Inflammatory macrophage (primary cell): ENCODE measurements around the gene KCNIP3.
"Not testable (repeated sequence)": the region's sequence is repeated elsewhere in the genome, so short reads cannot be mapped to it uniquely, and the experiment has no call there.

Experiments
- DNase-seq, 2 donors: peaks; one replicate each; pipeline ENCODE4 v3.0.0-alpha.2; 2020 to 2022

The KCNIP3 gene

GRCh38 chr2:95348609-95349567 lies 51.7 kb downstream of the KCNIP3 start:
- DNase-seq = no peak

GRCh38 chr2:95349568-95350322 lies 52.6 kb downstream of the KCNIP3 start:
- DNase-seq = no peak

DNA sequence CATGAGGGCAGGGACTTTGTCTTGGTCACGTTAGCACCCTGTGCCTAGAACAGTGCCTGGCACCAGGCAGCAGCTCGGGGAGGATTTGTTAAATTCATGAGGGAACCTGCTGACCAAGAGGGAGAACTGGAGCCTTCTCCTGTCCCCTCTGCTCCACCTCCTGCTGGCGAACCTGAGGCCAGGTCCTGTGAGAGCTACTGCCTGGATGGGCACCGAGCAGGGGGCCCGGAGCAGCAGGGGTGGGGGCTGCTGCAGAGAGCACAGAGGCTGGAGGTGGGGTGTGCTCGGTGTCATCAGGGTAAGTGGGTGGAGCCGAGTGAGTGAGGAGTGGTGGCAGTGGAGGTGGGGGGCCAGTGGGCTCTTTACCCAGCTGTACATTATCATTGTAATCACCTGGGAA lies 53.2 kb downstream of the KCNIP3 start:
- DNase-seq = no peak

- DNase-seq = no peak
Observed at GRCh38 chr2:95350774-95351597, 53.8 kb downstream of the KCNIP3 start.

GRCh38 chr2:95351598-95351915 lies 54.4 kb downstream of the KCNIP3 start:
- no peak for DNase-seq

DNA sequence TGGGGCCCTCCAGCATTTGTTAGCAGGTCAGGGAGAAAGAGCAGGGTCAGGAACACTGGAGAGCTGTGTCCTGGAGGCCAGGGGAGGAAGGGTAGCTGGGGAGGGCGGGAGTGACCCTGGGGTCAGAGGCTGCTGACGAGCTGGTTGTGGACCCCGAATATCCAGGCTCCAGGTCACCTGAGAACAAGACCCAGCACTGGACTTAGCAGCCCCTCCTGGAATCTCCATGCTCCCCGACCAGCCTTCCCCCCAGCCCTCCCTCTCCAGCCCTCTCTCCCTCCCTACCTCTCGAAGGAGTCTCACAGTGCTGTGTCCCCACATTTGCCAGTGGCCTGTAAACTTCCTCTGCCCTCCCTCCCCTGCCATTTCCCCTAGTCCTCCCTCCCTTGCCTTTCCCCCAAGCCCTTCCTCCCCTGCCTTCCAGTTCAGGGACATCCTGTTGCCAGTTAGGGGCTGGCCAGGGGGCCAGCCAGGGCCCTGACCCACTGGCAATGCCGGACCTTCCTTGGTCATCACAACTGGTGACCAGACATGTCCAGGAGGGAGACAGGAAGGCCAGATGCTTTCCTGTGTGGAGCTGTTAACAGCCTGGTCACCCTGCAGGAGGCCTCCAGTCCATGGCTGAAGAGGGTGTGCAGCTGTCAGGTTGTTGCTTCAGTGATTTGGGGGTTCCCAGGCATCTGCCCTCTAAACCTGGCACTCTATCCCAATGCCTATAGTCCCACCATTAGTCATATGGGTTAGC lies 55.3 kb downstream of the KCNIP3 start:
- DNase-seq = no peak

- no peak for DNase-seq
Observed at GRCh38 chr2:95353055-95353575, 56.0 kb downstream of the KCNIP3 start.

- DNase-seq = peak in 1 of 2 donors; percentile 5
Observed at GRCh38 chr2:95353613-95354468, 56.7 kb downstream of the KCNIP3 start.

DNA sequence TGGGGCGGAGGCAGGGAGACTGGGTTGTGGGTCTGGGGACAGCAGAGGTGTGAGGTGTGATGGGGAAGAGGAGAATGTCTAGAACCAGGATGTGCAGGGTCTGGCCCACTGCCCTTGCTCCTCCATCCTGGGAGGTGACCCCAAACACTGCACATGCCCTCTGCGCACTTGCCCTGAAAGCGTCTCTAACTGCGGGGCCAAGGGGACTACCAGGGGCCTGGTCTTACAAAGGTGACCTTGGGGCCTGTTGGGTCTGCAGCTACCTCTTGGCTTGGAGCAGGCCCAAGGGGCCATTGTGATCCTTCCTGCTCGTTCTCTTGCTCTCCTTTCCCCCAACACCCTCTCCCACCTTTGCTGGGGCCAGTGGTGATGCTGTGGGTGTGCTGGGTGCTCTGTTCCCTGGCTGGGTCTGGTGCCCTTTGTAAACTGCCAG lies 57.3 kb downstream of the KCNIP3 start:
- no peak for DNase-seq

DNA sequence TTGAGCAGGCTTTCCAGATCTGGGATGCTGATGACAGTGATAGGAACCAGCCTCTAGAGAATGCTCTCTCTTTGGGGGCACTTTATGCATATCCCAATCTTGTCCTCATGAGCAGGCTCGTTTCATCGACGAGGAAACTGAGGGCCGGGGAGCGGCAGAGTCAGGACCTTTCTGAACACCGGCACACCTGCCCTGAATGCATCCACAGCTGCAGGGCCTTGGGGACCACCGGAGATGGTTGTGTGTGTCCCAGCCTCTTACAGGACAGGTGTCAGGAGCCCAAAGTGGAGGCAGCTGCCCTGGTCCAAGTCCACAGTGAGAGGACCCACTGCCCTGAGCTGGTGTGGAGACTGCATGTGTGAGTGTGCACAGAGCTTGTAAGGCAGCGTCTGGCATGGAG lies 57.8 kb downstream of the KCNIP3 start:
- DNase-seq = no peak

- not testable (repeated sequence) for DNase-seq
Observed at GRCh38 chr2:95355486-95355885, 58.3 kb downstream of the KCNIP3 start.

DNA sequence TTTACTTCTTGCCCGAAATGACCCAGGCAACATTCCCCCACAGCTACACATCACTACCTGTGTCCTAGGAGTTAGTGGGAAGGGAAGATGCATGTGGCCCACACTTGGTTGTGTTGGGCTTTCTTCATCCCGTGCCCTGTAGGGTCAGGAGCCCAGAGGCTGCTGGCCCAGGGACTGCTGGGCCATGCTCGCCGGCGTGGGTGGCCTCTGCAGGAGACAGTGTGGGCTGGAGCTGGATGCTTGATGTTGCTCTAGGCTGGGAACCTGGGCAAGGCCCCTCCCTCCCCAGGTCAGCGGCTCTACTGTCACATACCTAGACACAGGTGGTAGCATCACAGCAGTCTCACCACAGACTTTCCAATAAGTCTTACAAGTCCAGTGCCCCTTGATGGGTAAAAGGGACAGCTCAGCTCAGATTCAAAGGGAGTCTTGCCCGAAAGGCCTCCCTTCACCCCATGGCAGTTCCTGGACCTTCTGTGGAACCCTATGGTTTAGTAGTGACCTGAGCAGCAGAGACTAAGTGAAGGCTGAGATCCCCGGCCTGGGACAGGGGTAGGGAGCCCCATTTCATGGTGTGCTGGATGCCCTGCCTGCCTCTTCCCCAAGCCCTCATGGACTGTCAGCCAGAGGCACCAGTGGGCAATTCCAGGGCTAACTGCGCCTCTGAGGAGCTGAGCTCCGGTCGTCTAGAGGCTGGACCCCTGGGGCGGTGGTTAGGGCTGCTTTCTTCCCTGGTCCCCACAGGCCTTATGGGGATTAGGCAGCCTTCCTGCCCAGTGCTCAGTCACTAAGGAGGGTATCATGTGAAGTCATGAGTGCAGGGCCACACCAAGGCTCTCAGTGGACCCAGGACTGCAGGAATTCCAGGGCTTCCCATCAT lies 59.9 kb downstream of the KCNIP3 start:
- no peak for DNase-seq

GRCh38 chr2:95357717-95358280 lies 60.7 kb downstream of the KCNIP3 start:
- DNase-seq = no peak

GRCh38 chr2:95359031-95359430 lies 61.9 kb downstream of the KCNIP3 start:
- DNase-seq = no peak

- no peak for DNase-seq
Observed at GRCh38 chr2:95359501-95359930, 62.4 kb downstream of the KCNIP3 start.

GRCh38 chr2:95361216-95361980 lies 64.3 kb downstream of the KCNIP3 start:
- no peak for DNase-seq

DNA sequence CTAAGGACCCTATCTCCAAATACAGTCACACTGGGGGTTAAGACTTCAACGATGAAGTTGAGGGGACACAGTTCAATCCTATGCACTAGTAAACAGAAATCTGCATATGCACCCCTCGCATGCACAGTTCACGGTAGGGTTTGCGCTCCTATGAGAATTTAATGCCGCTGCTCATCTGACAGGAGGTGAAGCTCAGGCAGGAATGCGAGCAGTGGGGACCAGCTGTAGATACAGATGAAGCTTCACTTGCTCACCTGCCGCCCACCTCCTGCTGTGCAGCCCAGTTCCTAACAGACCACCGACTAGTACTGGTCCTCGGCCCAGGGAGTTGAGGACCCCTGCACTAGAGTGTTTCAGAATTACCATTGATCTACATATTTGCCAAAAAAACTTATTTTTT lies 65.3 kb downstream of the KCNIP3 start:
- no peak for DNase-seq

- no peak for DNase-seq
Observed at GRCh38 chr2:95366514-95366913, 69.4 kb downstream of the KCNIP3 start.
